HK-2 (cell line): ENCODE results near the gene LCN2.
A peak's percentile ranks its signal among the peaks of the same experiment; 100 is the strongest.

Source experiments
- DNase-seq: peaks from one replicate; pipeline ENCODE4 v3.0.0-alpha.2; 2018; ENCODE audit not compliant: unreplicated experiment

The LCN2 gene

DNA sequence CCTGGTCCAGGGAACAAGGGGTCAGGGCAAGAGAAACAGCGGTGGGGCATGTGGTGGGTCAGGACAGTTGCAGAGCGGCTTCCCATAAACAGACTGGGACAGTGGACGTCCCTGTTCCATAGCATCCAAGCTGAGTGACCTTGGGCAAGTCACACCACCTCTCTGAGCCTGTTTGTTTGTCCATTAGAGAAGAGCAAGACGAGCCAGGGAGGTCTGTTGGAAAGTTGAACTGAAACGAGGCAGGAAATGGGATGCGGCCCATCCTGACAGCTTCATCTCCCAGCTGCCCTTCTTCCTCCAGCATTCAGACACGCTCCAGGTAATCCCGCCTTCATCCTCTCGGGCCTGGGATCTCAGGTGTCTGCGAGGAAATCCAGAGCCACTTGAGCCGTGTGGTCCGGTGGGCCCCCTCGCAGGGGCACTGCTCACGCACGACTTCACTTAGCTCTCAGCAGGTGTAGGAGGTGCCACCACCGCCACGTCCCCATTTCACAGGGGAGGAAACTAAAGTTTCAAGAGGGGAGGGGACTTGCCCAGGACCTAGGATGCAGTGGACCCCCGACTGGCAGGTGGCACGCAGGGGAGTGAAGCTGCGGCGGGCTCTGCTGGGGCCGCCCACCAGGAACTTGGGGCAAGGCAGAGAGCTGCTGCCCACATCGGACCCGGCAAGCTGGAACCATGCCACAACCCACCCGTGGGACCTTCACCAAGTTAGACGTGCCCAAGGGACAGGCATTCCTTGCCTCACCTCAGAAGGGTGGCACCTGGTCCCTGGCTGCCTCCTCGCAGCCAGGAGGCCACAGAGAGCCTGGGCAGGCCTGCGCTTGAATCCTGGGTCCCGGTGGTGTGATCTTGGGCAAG, 34.7 kb upstream of the LCN2 start:
- no peak for DNase-seq

DNA sequence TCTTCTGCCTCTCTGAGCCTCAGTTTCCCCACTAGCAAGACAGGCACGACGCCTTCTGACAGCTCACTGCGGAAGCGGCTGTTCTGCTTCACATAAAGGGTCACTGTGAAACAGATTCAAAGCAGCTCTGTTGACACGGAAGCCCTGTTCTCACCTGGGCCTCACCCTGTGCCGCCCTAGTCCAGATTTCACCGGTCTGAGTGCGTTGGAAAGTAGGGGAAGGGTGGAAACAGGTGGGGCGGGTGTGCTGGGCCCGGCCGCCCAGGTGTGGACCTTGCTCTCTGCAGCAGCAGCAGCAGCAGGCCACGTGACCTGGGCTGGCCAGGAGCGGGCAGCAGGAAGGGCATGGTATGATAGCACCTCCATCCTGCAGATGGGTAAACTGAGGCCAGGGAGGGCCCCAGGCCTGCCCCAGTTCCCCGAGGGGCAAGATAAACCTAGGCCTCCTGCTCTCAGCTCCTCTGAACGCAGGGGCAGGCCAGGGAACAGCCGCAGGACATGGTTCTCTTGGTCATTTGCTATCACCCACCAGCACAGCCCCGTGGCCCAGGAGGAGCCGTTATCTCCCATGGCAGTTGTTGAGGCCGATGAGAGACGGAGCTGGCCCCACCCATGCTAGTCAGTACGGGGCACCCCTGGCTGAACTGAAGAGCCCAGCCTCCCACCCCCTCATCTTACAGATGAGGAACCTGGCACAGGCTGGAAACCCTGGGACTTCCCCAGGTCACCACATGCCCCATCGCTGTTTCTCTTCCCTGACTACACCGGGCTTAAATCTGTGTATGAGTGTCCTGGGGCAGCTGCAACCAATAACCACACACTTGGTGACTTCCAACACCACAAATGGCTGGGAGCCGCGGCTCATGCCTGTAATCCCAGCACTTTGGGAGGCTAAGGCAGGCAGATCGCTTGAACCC, 33.8 kb upstream of the LCN2 start:
- no peak for DNase-seq

DNA sequence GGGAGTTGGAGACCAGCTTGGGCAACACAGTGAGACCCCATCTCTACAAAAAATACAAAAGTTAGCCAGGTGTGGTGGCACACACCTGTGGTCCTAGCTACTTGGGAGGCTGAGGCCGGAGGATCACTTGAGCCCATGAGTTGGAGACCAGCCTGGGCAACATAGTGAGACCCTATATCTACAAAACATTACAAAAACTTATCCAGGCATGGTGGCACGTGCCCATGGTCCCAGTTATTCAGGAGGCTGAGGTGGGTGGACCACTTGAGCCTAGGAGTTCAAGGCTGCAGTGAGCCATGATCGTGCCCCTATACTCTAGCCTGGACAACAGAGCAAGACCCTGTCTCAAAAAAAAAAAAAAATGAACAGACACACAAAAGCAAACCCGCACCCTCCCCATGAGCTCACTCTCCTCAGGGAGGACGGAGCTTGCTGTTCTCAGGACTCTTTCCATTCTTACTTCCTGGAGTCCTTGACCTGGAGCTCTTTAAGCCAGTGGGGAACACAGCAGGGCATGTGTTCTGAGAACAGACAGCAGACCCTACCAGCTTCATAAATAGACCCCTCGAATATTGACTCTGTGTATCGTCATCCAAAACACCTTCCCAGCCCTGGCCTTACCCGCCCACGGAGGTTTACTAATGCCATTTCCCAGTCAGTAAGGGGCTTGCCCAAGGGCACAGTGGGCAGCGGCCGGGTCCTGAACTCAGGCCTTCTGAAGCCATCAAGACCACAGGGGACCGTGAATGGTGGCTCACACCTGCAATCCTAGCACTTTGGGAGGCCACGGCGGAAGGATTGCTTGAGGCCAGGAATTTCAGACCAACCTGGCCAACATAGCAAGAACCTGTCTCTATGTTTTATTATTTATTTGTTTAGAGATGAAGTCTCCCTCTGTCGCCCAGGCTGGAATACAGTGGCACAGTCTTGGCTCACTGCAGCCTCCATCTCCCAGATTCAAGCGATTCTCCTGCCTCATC, 32.9 kb upstream of the LCN2 start:
- no peak for DNase-seq

DNA sequence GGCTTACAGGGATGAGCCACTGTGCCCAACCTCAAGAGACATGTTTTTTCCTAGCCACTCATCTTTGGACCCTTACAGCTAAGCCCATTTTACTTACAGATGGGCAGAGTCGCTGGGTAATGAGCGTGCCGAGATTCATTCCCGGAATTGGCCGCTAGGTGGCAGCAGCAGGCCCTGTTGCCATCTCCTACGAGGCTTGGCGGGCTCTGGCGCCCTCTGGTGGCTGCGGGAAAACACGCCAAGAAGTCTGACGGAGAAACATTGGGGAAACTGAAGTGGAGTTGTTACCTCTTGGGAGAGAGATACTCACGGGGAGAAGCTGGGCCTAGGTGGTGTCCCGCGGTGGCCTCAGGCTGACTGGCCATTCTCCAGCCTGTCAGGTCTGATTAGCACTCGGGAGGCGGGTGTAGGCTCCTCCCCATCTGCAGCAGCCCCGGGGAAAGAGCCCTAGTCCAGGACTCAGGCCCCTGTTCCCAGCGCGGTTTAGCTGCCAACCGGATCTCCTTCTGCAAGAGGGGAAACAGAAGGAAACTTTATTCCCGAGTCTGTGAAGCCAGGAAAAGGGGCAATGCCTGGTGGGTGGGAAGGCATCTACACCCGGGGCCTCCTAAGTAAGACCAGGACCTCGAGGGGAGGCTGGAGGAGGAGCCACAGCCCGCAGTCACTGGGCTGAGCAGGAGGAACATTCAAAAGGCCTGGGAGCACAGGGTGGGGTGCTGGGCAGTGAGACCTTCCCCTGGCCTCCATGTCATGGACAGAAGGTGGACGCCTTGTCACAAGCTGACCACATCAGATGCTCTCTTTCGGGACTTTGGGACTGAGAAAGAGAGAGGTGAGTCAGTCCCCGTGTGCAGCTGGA, 31.4 kb upstream of the LCN2 start:
- peak; percentile 97 for DNase-seq

DNA sequence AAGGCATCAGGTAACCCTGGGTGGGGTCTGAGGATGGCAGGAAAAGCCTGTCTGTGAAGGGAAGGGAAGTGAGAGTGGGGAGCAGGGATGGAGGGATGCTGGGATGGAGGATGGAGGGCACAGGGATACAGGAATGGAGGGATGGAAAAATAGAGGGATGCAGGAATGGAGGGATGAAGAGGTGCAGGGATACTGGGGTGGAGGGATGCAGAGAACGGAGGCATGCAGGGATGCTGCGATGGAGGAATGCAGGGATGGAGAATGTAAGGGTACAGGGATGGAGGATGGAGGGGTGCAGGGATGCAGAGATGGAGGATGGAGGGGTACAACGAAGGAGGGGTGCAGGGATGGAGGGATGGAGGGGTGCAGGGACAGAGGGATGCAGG, 30.8 kb upstream of the LCN2 start:
- DNase-seq, result no peak

DNA sequence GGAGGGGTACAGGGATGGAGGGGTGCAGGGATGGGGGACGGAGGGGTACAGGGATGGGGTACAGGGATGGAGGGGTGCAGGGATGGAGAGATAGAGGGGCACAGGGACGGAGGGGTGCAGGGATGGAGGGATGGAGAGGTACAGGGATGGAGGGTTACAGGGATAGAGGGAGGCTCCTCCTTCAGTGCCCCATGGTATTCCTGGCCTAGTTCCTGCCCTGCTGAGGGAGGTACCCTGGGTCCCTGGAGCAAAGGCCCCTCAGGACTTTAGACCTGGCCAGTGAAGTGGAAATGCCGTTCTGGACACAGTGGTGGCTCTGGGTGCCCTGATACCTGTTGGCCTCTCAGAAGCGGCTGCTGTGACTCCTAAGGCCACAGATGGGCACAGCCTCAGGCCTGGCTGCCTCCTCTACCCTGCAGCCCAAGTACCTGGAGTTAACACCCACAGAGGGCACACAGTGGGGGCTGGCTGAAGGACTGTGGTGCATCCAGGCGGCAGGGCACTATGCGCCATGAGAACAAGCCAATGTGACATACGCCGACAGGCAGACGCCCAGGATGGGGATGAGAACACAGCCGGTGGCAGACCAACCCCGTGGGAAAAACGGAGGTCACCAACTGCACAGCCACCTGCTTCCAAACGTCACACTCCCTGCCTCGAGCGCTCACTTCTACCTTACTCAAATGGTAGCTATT, 30.1 kb upstream of the LCN2 start:
- no peak for DNase-seq

DNA sequence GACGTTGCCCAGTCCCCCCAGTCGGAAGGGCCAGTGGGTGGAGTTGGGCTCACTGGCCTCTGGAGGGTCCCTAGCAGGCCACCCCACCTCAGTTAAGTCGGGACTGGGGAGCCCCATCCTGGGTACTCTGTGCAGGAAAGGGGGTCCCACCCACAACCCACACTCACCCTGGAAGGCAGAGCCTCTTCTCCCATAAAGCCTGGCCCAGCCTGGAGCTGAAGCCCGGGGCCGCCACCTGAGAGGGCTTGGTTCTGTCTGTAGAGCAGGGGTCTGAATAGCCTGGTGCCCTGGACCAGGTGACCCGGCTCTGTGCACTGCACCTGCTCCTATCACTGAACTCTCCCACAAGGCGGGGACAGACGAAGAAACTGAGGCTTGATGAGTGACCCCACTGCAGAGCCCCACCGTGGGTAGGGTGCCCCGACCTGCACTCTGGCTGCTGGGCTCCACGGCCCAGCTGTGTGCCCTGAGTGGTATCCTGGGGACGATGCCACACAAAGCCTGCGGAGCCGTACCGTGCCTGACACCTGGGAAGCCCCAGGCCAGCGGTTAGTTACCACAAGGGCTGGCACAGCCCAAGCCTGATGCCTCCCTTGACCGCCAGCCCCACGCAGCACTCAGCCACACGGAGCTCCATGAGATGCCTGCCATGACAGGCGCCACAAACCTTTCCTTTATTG, 29.1 kb upstream of the LCN2 start:
- DNase-seq, result no peak

DNA sequence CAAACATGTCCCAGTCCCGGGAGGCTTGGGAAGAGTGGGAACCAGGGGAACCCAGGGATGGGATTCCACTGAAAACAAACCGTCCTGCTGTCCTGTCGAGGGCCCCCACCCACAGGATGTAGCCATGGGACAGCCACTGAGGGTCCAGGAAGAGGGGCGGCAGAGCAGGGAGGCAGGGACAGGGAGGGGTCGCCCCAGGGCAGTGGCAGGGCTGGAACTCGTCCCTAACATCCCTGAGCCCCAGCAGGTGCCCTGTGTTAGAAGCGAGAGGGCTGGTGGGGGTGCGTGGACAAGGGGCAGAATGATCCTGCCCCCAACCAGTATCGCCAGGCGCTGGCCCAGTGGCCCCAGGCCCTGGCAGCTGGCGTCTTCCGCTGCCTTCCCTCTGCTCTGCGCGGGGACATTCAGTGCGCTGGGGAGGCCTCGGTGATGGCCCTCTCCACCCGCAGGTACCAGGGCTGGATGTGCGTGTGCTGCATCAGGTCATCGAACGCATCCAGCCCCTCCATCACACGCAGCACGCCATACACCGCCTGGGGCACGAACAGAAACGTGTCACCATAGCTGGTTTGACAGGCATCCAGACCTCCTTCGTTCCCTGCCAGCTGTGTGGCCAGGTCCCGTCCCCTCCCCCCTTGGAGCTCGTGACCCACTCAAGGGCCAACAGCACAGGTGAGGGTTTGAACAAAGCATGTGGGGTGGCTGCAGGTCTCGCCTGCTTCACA, 28.4 kb upstream of the LCN2 start:
- no peak for DNase-seq

DNA sequence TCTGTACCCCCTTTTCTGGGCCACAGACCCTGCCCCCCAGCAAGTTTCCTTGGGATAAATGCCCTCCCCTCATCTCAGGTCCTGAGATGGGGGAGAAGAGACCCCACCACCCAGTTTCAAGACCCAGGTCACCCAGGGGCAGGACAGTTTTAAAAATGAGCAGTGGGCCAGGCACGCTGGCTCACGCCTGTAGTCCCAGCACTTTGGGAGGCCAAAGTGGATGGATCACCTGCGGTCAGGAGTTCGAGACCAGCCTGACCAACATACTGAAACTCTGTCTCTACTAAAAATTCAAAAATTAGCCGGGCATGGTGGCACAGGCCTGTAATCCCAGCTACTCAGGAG, 27.8 kb upstream of the LCN2 start:
- no peak for DNase-seq

DNA sequence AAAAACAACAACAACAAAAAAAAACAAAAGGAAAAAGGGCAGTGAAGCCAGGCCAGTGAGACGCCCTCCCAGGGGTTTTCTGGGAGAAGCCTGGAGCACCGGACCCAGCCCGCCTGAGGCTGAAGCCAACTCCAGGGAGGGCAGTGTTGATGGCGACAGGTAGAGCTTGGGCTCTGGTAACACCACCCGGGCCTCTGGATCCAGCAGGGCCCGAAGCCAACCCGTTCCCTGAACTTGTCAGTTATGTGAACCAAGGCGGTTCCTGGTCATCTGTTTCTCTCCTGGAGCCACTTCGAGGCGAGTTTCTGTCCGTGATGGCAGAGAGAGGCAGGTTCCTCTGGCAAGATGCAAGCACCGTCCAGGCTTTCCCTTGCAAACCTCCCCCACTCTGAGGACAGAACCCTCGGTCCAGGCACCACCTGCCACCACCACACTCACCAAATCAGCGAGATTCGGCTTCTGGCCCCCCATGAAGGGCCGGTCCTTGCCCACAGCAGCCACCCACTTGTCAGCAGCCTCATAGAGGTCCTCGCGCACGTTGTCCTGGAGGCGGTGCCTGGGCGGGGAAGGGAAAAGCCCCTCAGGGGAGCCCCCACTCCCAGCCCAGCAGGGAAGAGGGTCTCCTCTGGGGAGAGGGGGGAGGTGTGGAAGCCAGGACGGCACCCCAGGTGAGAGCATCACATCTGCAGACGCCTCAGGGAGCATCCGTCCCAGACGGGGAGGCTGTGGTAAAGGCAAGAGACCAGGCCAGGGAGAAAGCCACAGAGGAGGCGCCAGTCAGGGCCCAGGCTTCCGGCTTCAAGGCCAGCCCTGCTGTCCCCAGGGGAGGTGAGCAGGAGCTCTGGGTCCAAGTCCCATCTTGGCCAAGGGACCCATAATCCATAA, 27.1 kb upstream of the LCN2 start:
- no peak for DNase-seq

DNA sequence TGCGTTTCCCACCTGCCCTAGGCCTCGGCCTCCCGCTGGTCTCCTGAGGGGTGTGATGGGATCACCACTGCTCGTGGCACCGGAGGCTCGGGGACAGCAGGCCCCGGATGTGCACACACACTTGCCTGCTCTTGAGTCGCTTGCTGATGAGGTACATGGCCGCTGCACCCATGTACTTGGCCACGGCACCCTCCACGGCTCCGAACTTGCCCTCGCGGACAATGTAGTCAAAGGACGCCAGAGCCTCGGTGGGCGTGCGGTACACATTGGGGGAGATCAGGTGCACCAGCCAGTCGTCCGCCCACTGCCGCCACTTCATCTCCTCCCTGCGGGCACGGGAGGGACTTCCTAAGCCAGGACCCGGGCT, 26.5 kb upstream of the LCN2 start:
- DNase-seq, result no peak

DNA sequence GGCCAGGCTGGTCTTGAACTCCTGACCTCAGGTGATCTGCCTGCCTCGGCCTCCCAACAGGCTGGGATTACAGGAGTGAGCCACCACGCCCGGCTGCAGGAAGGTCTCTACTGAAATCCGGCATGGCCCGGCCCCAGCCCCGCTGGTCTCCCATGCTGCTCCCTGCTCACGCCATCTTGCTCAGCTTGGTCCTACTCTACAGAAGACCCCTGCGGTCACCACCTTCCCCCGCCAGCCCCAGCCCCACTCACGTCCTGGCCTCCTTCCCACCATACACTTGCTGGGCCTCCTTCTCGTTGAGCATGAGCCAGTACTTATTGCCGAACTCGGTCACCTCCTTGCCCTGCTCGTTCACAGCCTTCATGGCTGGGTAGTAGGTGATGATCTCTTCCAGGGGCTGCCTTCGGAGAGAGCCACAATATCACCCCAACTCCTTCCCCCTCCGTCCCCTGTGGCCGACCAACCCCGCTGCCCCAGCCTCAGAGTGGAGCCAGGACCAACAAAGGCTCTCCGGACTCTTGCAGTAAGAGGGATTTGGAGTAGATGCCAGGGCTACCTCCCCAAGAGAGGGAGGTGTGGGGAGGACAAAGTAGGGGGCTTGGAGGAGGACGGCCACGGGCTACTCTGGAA, 25.7 kb upstream of the LCN2 start:
- no peak for DNase-seq

DNA sequence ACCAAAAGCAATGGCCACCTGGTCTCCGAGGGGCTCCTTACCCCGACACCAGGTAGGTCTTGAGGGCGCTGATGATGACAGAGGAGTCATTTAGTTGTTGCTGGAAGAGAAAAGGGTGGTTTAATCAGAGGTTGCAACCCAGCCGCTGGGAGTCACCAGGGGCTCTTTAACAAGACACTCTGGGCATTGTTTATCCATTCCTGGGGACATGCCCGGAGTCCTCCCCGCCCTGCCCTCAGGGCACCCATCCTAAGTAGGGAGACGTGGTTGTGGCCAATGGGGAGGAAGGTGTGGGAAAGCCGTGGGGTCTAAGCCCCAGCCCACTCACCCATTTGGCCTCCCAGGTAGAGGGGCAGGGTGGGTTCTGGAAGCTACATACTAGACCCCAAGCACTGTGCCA, 24.8 kb upstream of the LCN2 start:
- DNase-seq, result no peak

DNA sequence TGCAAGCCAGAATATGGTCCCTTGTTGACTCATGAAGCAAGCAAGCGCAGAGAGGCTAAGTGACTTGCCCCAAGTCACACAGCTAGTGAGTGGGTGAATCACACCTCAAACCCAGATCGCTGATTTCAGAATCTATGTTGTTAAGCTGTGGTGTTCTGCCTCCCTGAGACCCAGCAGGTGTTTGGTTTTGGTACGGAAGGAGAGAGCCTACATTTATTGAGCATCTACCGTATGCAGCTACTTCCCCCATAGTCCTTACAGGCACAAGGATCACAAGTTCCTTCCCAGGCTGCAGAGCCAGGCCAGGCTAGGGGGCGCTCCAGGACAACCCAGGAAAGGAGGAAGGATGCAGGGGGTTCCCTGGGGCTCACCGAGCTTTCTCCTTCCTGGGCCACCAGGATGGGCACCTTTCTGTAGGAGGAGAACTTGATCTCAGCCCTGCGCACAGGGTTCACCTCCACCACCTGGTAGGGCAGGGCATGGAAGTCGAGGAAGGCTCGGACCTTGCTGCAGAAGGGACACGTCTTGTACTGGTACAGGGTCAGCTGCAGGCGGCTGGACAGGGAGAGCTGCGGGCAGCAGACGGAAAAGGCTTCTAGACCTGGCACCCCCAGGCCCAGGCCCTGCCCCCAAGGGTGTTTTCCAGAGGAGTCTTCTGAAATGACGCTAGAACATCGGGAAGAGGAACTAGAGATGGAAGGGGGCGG, 24.2 kb upstream of the LCN2 start:
- peak; percentile 44 for DNase-seq

DNA sequence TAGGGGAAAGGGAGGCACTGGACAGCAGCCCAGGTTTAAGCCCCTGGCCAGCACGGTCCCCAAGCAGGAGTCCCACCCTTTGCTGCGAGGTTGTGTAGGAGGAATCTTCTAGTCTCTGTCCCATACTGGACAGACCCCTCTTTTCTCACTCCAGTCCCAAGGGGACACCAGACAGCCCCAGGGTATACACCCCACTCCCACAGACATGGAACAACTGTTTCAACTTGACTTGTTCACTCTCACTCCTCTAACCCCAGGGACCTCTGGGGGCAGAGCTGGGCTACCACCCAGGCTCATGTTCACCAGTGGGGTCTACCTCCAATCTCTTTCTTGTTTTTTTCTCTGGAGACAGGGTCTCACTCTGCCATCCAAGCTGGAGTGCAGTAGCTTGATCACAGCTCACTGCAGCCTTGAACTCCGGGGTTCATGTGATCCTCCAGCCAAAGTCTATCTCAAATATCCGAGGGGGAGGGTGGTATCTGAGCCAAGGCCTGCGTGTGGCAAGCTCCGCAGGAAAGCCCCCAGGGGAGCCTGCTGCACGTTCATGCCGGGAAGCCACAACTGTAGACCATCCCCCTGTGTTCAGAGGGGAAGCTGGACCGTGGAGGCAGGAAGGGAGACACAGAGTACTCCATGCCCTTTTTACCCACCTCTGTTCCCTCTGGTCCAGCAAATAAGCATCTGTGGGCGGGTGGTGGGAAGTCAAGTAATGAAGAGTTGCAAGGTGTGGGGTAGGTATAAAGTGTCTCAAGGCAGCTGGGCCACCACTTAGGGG, 23.5 kb upstream of the LCN2 start:
- DNase-seq, result no peak

DNA sequence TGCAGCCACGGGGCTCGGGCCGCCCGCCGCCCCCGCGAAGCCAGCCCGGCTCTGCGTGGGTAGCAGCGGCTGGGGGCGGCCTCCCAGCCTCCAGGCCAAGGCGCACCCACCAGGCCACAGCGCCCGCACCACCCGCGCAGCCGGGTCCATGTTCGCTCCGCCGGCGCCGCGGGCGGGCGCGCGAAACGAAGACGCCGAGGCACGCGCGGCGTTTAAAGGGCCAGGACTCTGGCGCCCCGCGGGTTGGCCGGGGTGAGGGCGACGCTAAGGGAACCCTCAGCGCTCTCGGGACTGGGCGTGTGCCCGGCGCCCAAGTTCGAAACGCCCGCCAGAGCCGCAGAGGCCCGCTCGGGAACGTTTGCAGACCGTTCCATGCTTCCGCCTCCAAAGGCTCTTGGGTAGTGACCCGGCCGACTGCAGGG, 21.7 kb upstream of the LCN2 start, which contains the start of gene PTGES2:
PTGES2 (minus strand) TSS at position 162 of the 422 bp plus-strand sequence; CDS start at position 150, 12 bp downstream.
- DNase-seq, result peak; percentile 74
